ENCODE measurements around the gene ARID5B.

The ARID5B gene

GRCh38 chr10:62036186-62037081, 134.9 kb downstream of the ARID5B start:
- Histone ChIP-seq H2BK12ac (ENCODE audit: low read length) (no peak overlapping the region), H3K27me3 (ENCODE audit: control insufficient read depth in 3 of 3, insufficient read depth in 3 of 3, low read depth in 1 of 3, low read length in 3 of 3) (no peaks in the 10 kb centered on the region), H3K9me3 (replicated peaks in 1 of 2; ENCODE audit: control insufficient read depth in 2 of 2, insufficient read depth in 1 of 2, low read depth in 1 of 2, low read length in 2 of 2) (no peaks in the 10 kb centered on the region), H3K4me2 (ENCODE audit: insufficient read depth, low read length, poor library complexity, severe bottlenecking) (no peak overlapping the region), H4K91ac (ENCODE audit: low read depth, low read length, poor library complexity) (no peak overlapping the region), H3K4me3 (ENCODE audit: low read length in 2 of 2) (no peak overlapping the region), H2BK120ac (ENCODE audit: low read depth, low read length) (no peak overlapping the region), H3K4ac (ENCODE audit: low read length) (no peak overlapping the region), H3K27ac (replicated peaks; ENCODE audit: low read length) (no peak overlapping the region), H3K18ac (ENCODE audit: low read length) (peak overlapping the region; percentile 72), H2AFZ (ENCODE audit: low read length) (no peak overlapping the region), H3K14ac (ENCODE audit: low read length) (no peak overlapping the region), H2BK5ac (ENCODE audit: low read length) (no peak overlapping the region), H3K36me3 (replicated peaks in 1 of 2; ENCODE audit: control insufficient read depth in 2 of 2, insufficient read depth in 2 of 2, low read length in 2 of 2) (no peaks in the 10 kb centered on the region), H2BK15ac (ENCODE audit: low read length) (no peak overlapping the region), H3K4me1 (ENCODE audit: control insufficient read depth in 2 of 2, insufficient read depth in 1 of 2, low read depth in 1 of 2, low read length in 2 of 2) (peaks cover 7 to 16% of the 10 kb centered on the region in 2 donors), H4K8ac (ENCODE audit: low read depth, low read length) (no peak overlapping the region), H3K9ac (ENCODE audit: low read depth, low read length, poor library complexity) (no peak overlapping the region), H3K79me1 (ENCODE audit: low read depth, low read length) (no peaks in the 10 kb centered on the region), H2AK5ac (ENCODE audit: low read depth, low read length) (no peak overlapping the region), H3K23ac (ENCODE audit: low read depth, low read length, poor library complexity) (no peak overlapping the region)
- no peak for DNase-seq (ENCODE audit: low spot score)
- no CpG with 5 or more reads among the region's 11 CpGs for WGBS, 2 donors (ENCODE audit: extremely low coverage in 2 of 2, insufficient read length in 2 of 2, insufficient replicate concordance in 1 of 2)

- H2BK5ac ChIP-seq (ENCODE audit: low read length), result no peak overlapping the region
- no peak overlapping the region for H4K8ac ChIP-seq (ENCODE audit: low read depth, low read length)
- H3K4ac ChIP-seq (ENCODE audit: low read length), result no peak overlapping the region
- no peak overlapping the region for H3K14ac ChIP-seq (ENCODE audit: low read length)
- H3K79me1 ChIP-seq (ENCODE audit: low read depth, low read length), result no peaks in the 10 kb centered on the region
- no peak overlapping the region for H3K18ac ChIP-seq (ENCODE audit: low read length)
- H3K4me1 ChIP-seq (ENCODE audit: control insufficient read depth in 2 of 2, insufficient read depth in 1 of 2, low read depth in 1 of 2, low read length in 2 of 2), result peaks cover 7 to 16% of the 10 kb centered on the region in 2 donors
- no peak overlapping the region for H4K91ac ChIP-seq (ENCODE audit: low read depth, low read length, poor library complexity)
- no peak overlapping the region for H3K23ac ChIP-seq (ENCODE audit: low read depth, low read length, poor library complexity)
- no CpG with 5 or more reads among the region's 8 CpGs for WGBS, 2 donors (ENCODE audit: extremely low coverage in 2 of 2, insufficient read length in 2 of 2, insufficient replicate concordance in 1 of 2)
- no peak overlapping the region for H3K9ac ChIP-seq (ENCODE audit: low read depth, low read length, poor library complexity)
- H2BK12ac ChIP-seq (ENCODE audit: low read length), result no peak overlapping the region
- H3K27me3 ChIP-seq (ENCODE audit: control insufficient read depth in 3 of 3, insufficient read depth in 3 of 3, low read depth in 1 of 3, low read length in 3 of 3), result no peaks in the 10 kb centered on the region
- H2BK15ac ChIP-seq (ENCODE audit: low read length), result no peak overlapping the region
- H3K36me3 ChIP-seq (replicated peaks in 1 of 2; ENCODE audit: control insufficient read depth in 2 of 2, insufficient read depth in 2 of 2, low read length in 2 of 2), result no peaks in the 10 kb centered on the region
- no peak overlapping the region for H2AFZ ChIP-seq (ENCODE audit: low read length)
- DNase-seq (ENCODE audit: low spot score), result no peak
- H3K4me3 ChIP-seq (ENCODE audit: low read length in 2 of 2), result no peak overlapping the region
- no peaks in the 10 kb centered on the region for H3K9me3 ChIP-seq (replicated peaks in 1 of 2; ENCODE audit: control insufficient read depth in 2 of 2, insufficient read depth in 1 of 2, low read depth in 1 of 2, low read length in 2 of 2)
- H2AK5ac ChIP-seq (ENCODE audit: low read depth, low read length), result no peak overlapping the region
- H2BK120ac ChIP-seq (ENCODE audit: low read depth, low read length), result no peak overlapping the region
- H3K27ac ChIP-seq (replicated peaks; ENCODE audit: low read length), result no peak overlapping the region
- no peak overlapping the region for H3K4me2 ChIP-seq (ENCODE audit: insufficient read depth, low read length, poor library complexity, severe bottlenecking)
These were observed 135.8 kb downstream of the ARID5B start for GRCh38 chr10:62037166-62037831.

- Histone ChIP-seq H3K27me3 (ENCODE audit: control insufficient read depth in 3 of 3, insufficient read depth in 3 of 3, low read depth in 1 of 3, low read length in 3 of 3) (no peaks in the 10 kb centered on the region), H3K36me3 (replicated peaks in 1 of 2; ENCODE audit: control insufficient read depth in 2 of 2, insufficient read depth in 2 of 2, low read length in 2 of 2) (no peaks in the 10 kb centered on the region), H3K23ac (ENCODE audit: low read depth, low read length, poor library complexity) (no peak overlapping the region), H3K4me1 (ENCODE audit: control insufficient read depth in 2 of 2, insufficient read depth in 1 of 2, low read depth in 1 of 2, low read length in 2 of 2) (peaks cover 9 to 18% of the 10 kb centered on the region in 2 donors), H2BK120ac (ENCODE audit: low read depth, low read length) (no peak overlapping the region), H3K18ac (ENCODE audit: low read length) (no peak overlapping the region), H3K4ac (ENCODE audit: low read length) (no peak overlapping the region), H3K9ac (ENCODE audit: low read depth, low read length, poor library complexity) (no peak overlapping the region), H3K4me3 (ENCODE audit: low read length in 2 of 2) (no peak overlapping the region), H3K79me1 (ENCODE audit: low read depth, low read length) (no peaks in the 10 kb centered on the region), H4K91ac (ENCODE audit: low read depth, low read length, poor library complexity) (no peak overlapping the region), H3K4me2 (ENCODE audit: insufficient read depth, low read length, poor library complexity, severe bottlenecking) (no peak overlapping the region), H2BK15ac (ENCODE audit: low read length) (no peak overlapping the region), H4K8ac (ENCODE audit: low read depth, low read length) (no peak overlapping the region), H3K14ac (ENCODE audit: low read length) (no peak overlapping the region), H2AK5ac (ENCODE audit: low read depth, low read length) (no peak overlapping the region), H2BK12ac (ENCODE audit: low read length) (no peak overlapping the region), H2AFZ (ENCODE audit: low read length) (peak overlapping the region; percentile 76), H3K27ac (replicated peaks; ENCODE audit: low read length) (no peak overlapping the region), H3K9me3 (replicated peaks in 1 of 2; ENCODE audit: control insufficient read depth in 2 of 2, insufficient read depth in 1 of 2, low read depth in 1 of 2, low read length in 2 of 2) (no peaks in the 10 kb centered on the region), H2BK5ac (ENCODE audit: low read length) (no peak overlapping the region)
- DNase-seq (ENCODE audit: low spot score), result no peak
These were observed 136.6 kb downstream of the ARID5B start for GRCh38 chr10:62037890-62038608.
